GM12873 (cell line): ENCODE measurements around the gene STK4.

Source experiments
- TF ChIP-seq, protein P1 (sequence below): IDR thresholded peaks from 2 replicates; pipeline ENCODE4 v1.5.1; 2012; ENCODE audit warnings: low read depth, mild to moderate bottlenecking, moderate library complexity, low read length, control low read depth; ENCODE audit not compliant: insufficient read depth; ENCODE audit errors: missing control alignments

The STK4 gene

DNA sequence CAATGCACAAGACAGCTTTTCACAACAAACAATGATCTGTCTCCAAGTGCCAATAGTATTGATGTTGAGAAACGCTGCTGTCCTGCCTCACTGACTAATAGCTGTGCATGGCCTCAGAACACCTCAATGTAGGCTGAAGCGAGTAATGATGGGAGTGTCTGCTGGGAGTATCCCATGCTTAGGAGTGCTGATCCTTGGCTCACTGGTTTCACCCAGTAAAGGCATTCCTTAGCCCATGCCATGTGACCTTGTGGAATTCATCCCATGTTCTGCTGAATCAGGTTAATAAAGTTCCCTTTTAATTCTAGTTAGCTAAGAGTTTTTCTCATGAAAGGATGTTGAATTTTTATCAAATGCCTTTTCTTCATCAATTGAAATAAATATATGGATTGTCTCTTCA is 161.8 kb downstream of the STK4 start:
- TF ChIP-seq, protein P1, sequence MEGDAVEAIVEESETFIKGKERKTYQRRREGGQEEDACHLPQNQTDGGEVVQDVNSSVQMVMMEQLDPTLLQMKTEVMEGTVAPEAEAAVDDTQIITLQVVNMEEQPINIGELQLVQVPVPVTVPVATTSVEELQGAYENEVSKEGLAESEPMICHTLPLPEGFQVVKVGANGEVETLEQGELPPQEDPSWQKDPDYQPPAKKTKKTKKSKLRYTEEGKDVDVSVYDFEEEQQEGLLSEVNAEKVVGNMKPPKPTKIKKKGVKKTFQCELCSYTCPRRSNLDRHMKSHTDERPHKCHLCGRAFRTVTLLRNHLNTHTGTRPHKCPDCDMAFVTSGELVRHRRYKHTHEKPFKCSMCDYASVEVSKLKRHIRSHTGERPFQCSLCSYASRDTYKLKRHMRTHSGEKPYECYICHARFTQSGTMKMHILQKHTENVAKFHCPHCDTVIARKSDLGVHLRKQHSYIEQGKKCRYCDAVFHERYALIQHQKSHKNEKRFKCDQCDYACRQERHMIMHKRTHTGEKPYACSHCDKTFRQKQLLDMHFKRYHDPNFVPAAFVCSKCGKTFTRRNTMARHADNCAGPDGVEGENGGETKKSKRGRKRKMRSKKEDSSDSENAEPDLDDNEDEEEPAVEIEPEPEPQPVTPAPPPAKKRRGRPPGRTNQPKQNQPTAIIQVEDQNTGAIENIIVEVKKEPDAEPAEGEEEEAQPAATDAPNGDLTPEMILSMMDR: no peak
